Aorta (tissue), 5 donors: ENCODE measurements around the gene TRMT112. TPM values are rescaled to one million over a fixed set of nuclear protein-coding genes. Genes with fewer than 3 reads are reported as not detected.
A peak's percentile ranks its signal among the peaks of the same experiment; 100 is the strongest.
"Not testable (repeated sequence)": the region's sequence is repeated elsewhere in the genome, so short reads cannot be mapped to it uniquely, and the experiment has no call there.

Experiments
- ATAC-seq: fragments of 200-7000 bp; cut with Tn5 transposase; one replicate; pipeline ENCODE4 v1.9.1; 2022; ENCODE audit warnings: moderate library complexity; ENCODE audit not compliant: low FRiP score
- DNase-seq, 2 donors: peaks; one replicate each; pipeline ENCODE4 v3.0.0-alpha.2; 2020
- H3K27ac ChIP-seq, 2 donors: one replicate each; pipeline ENCODE4 v1.5.1; 2013; ENCODE audit warnings: low read length in 2 of 2, mild to moderate bottlenecking in 2 of 2, moderate library complexity in 2 of 2, control low read depth in 1 of 2, inconsistent platforms in 1 of 2, low read depth in 1 of 2
- H3K27me3 ChIP-seq, 2 donors: one replicate each; pipeline ENCODE4 v1.6.1; 2013; ENCODE audit warnings: control low read depth in 1 of 2, low read length in 1 of 2, mild to moderate bottlenecking in 1 of 2, moderate library complexity in 1 of 2; ENCODE audit not compliant: insufficient read depth in 2 of 2, control insufficient read depth in 1 of 2
- H3K36me3 ChIP-seq, 2 donors: one replicate each; pipeline ENCODE4 v1.6.1; 2013; ENCODE audit warnings: control low read depth in 1 of 2, low read length in 1 of 2, mild to moderate bottlenecking in 1 of 2; ENCODE audit not compliant: insufficient read depth in 2 of 2, control insufficient read depth in 1 of 2
- H3K4me1 ChIP-seq, 2 donors: one replicate each; pipeline ENCODE4 v1.6.1; 2013; ENCODE audit warnings: low read length in 2 of 2, control low read depth in 1 of 2, mild to moderate bottlenecking in 1 of 2, moderate library complexity in 1 of 2; ENCODE audit not compliant: insufficient read depth in 2 of 2, control insufficient read depth in 1 of 2
- H3K4me3 ChIP-seq, 2 donors: one replicate each; pipeline ENCODE4 v1.5.1; 2013; ENCODE audit warnings: low read length in 2 of 2, control low read depth in 1 of 2, mild to moderate bottlenecking in 1 of 2
- H3K9me3 ChIP-seq: one replicate; pipeline ENCODE4 v1.6.1; 2013; ENCODE audit warnings: mild to moderate bottlenecking, low read length; ENCODE audit not compliant: control insufficient read depth
- WGBS, 2 donors: extraction: QIAGEN DNeasy Blood & Tissue Kit; methylation state at CpG; one replicate each; pipeline ENCODE4 v1.1.7; 2013; 5-methylcytosine and 5-hydroxymethylcytosine counted together
- intact Hi-C, 2 donors: fragments of 100-400 bp; cut with DNase I; formaldehyde crosslinking; loops; one replicate each; pipeline versions ENCODE4 v1.14.2 to v1.15.0; 2022
- polyA plus RNA-seq, 2 donors: library from polyadenylated mRNA; stranded (reverse); fragments of 200-250 nt; gene quantifications; one replicate each; pipeline ENCODE4 v1.2.3, GENCODE V29; 2013
- total RNA-seq, 2 donors: library from RNA; stranded (reverse); fragmentation: NEBNext Ultra II Directional; extraction: Animal tissue kit (Norgen Biotek cat#: 25700); gene quantifications; one replicate each; pipeline ENCODE4 v1.2.1, GENCODE V29; 2021
- donor health status: healthy with polysubstance abuse.
- donor health status: Bipolar disorder and iron deficiency.
- donor health status: DM: no; HTN: no; CAD: no.
- donor health status: DM: no; HTN: no; CAD: no.
- donor health status: DM: yes; HTN: yes; CAD: no.

TRMT112 gene
- total and polyA plus RNA-seq, 4 donors, result 139 to 270 (median 173) TPM

- ATAC-seq (peak; percentile 94), DNase-seq (peak; percentile 98)
- intact Hi-C loops, result loop anchor here (1.0 to 5.0 kb wide), 2 partner anchors 37 to 39 kb away; partner anchors contain the start of gene RPS6KA4 (in 1 of the 2)
- Histone ChIP-seq H3K27ac (peak within 1 kb of the TSS; percentile 32 to 85), H3K4me1 (no peaks in the 10 kb centered on the region), H3K4me3 (peak within 1 kb of the TSS; percentile 56 to 65), H3K36me3 (no peaks in the 10 kb centered on the region), H3K9me3 (no peaks in the 10 kb centered on the region), H3K27me3 (no peaks in the 10 kb centered on the region)
- WGBS, 2 donors, result 1% methylated on average over 56 to 61 of the region's 61 CpGs
These were observed 804 bp upstream of the TRMT112 start, which contains the start of gene PRDX5 for GRCh38 chr11:64317961-64318765. TSS of gene PRDX5 (plus strand) at chr11:64318121. CDS start at chr11:64318216, 95 bp downstream.

- 6 to 7% methylated on average over 32 of the region's 32 CpGs for WGBS, 2 donors
- DNase-seq, result no peak
- intact Hi-C loops, result loop anchor here in 1 of 2 donors (5.0 kb wide), 1 partner anchor 41 kb away; the partner anchor contains the start of gene RPS6KA4
These were observed 561 bp downstream of the TRMT112 start for GRCh38 chr11:64316672-64317324.

GRCh38 chr11:64315667-64316526, 1.5 kb downstream of the TRMT112 start:
- H3K9me3 ChIP-seq, H3K4me1 ChIP-seq, H3K36me3 ChIP-seq, H3K27ac ChIP-seq, ATAC-seq, DNase-seq, H3K4me3 ChIP-seq, H3K27me3 ChIP-seq: not testable (repeated sequence)
- 70 to 71% methylated on average over 23 to 25 of the region's 25 CpGs for WGBS, 2 donors
- intact Hi-C loops, result loop anchor here in 1 of 2 donors (5.0 kb wide), 1 partner anchor 41 kb away; the partner anchor contains the start of gene RPS6KA4

More at GRCh38 chr11:64316672-64317324, 561 bp downstream of the TRMT112 start:
- Histone ChIP-seq H3K4me1 (no peaks in the 10 kb centered on the region), H3K36me3 (no peaks in the 10 kb centered on the region), H3K4me3 (peak overlapping the region; percentile 27 to 56), H3K27me3 (no peaks in the 10 kb centered on the region), H3K9me3 (no peaks in the 10 kb centered on the region), H3K27ac (peak overlapping the region; percentile 12 to 85)
- ATAC-seq, result no peak

GRCh38 chr11:64314805-64315561, 2.4 kb downstream of the TRMT112 start:
- WGBS, 2 donors, result 87 to 89% methylated on average over 22 to 24 of the region's 24 CpGs
- no peak overlapping the region for H3K27ac ChIP-seq
- H3K9me3 ChIP-seq, result no peaks in the 10 kb centered on the region
- H3K27me3 ChIP-seq, result no peaks in the 10 kb centered on the region
- DNase-seq (no peak), ATAC-seq (no peak)
- H3K4me1 ChIP-seq, result no peaks in the 10 kb centered on the region
- H3K36me3 ChIP-seq, result no peaks in the 10 kb centered on the region
- no peak overlapping the region for H3K4me3 ChIP-seq
- intact Hi-C loops, result loop anchor here in 1 of 2 donors (5.0 kb wide), 1 partner anchor 42 kb away; the partner anchor contains the start of gene RPS6KA4

GRCh38 chr11:64314146-64314804, 3.1 kb downstream of the TRMT112 start:
- Histone ChIP-seq H3K4me3 (no peak overlapping the region), H3K4me1 (no peaks in the 10 kb centered on the region), H3K27ac (no peak overlapping the region), H3K9me3 (no peaks in the 10 kb centered on the region), H3K36me3 (no peaks in the 10 kb centered on the region), H3K27me3 (no peaks in the 10 kb centered on the region)
- ATAC-seq (no peak), DNase-seq (no peak)
- intact Hi-C loops, result no loop called here
- WGBS, 2 donors, result 77 to 84% methylated on average over 12 to 19 of the region's 19 CpGs

- H3K4me3 ChIP-seq, result no peak overlapping the region
- WGBS, 2 donors, result 65 to 71% methylated on average over 18 of the region's 18 CpGs
- no peaks in the 10 kb centered on the region for H3K36me3 ChIP-seq
- H3K27ac ChIP-seq, result no peak overlapping the region
- H3K27me3 ChIP-seq, result no peaks in the 10 kb centered on the region
- intact Hi-C loops, result no loop called here
- no peaks in the 10 kb centered on the region for H3K9me3 ChIP-seq
- ATAC-seq (peak; percentile 3), DNase-seq (peak; percentile 77 to 87)
- no peaks in the 10 kb centered on the region for H3K4me1 ChIP-seq
These were observed 3.7 kb downstream of the TRMT112 start for GRCh38 chr11:64313491-64314145.

- no peaks in the 10 kb centered on the region for H3K9me3 ChIP-seq
- no peaks in the 10 kb centered on the region for H3K4me1 ChIP-seq
- 91 to 92% methylated on average over 10 of the region's 10 CpGs for WGBS, 2 donors
- ATAC-seq (no peak), DNase-seq (no peak)
- intact Hi-C loops, result no loop called here
- no peak overlapping the region for H3K27ac ChIP-seq
- H3K4me3 ChIP-seq, result no peak overlapping the region
- H3K27me3 ChIP-seq, result no peaks in the 10 kb centered on the region
- no peaks in the 10 kb centered on the region for H3K36me3 ChIP-seq
These were observed 4.4 kb downstream of the TRMT112 start for GRCh38 chr11:64312947-64313346.
